GM18502 (cell line): Measurements from ENCODE around the gene SIPA1.

Experiments
- ATAC-seq: cut with Tn5 transposase; IDR thresholded peaks from one replicate; pipeline ENCODE4 v1.9.1; 2021; ENCODE audit warnings: mild to moderate bottlenecking; ENCODE audit not compliant: unreplicated experiment, poor library complexity

The SIPA1 gene

GRCh38 chr11:65641297-65642013, 3.6 kb downstream of the SIPA1 start:
- ATAC-seq = no peak

DNA sequence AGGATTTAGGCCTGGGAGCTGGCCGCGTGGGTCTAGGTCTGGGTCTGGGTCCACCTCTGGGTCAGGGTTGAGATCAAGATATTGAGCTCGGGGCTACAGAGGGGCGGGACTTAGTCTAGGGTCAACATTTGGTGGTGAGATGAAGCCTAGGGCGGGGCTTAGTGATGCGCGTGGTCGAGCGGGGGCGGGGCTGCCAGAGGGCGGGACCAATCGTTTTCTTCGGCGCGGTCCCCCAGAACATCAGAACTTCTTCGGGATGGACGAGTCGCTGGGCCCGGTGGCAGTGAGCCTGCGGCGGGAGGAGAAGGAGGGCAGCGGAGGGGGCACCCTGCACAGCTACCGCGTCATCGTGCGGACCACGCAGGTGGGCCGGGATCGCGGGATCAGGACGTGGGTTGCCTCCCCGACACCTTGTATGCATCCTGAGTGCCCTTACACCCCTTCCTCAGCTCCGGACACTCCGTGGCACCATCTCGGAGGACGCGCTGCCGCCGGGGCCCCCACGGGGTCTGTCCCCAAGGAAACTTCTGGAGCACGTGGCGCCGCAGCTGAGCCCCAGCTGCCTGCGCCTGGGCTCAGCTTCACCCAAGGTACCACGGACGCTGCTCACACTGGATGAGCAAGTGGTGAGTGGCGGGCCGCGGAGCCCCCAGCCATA, 4.2 kb downstream of the SIPA1 start:
- ATAC-seq = no peak

GRCh38 chr11:65643971-65644370, 6.1 kb downstream of the SIPA1 start:
- ATAC-seq = no peak

DNA sequence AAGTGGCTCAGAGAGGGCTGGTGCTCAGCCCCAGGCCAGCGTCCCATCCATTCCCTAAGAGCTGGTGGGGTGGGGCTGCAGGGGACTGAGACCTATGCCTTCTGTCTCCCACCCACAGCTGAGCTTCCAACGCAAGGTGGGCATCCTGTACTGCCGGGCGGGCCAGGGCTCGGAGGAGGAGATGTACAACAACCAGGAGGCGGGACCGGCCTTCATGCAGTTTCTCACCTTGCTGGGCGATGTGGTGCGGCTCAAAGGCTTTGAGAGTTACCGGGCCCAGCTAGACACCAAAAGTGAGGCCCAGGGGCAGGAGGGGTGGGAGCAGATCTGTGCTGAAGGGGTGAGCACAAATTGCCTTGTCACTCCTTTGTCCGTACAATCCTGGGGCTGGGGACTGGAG, 6.9 kb downstream of the SIPA1 start:
- ATAC-seq = no peak

DNA sequence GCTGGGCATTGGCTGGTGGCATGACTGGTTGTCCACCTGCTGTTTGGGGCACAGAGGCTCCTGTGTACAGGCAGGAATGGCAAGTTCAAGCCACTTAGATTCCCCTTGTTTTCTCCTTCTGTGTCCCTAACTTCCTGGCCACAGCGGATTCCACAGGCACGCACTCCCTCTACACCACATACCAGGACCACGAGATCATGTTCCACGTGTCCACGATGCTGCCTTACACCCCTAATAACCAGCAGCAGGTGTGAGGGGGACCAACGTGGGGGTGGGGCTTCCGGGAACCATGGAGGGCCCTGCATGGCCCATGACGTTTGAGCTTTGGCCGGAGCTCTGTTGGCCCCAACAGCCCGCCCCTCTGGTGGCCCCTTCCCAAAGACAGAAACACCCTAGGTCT, 7.8 kb downstream of the SIPA1 start:
- ATAC-seq = no peak

DNA sequence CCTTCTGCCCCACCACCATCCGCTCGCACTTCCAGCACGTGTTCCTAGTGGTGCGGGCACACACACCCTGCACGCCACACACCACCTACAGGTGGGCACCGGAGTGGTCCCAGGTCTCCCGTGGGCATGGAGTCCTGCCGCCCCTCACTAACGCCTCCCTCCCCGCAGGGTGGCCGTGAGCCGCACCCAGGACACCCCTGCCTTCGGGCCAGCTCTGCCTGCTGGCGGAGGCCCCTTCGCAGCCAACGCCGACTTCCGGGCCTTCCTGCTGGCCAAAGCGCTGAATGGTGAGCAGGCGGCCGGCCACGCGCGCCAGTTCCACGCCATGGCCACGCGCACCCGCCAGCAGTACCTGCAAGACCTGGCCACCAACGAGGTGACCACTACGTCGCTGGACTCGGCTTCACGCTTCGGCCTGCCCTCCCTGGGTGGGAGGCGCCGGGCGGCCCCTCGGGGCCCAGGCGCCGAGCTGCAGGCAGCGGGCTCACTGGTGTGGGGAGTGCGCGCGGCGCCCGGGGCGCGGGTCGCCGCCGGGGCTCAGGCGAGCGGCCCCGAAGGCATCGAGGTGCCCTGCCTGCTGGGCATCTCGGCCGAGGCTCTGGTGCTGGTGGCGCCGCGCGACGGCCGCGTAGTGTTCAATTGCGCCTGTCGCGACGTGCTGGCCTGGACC, 8.5 kb downstream of the SIPA1 start:
- ATAC-seq = no peak

DNA sequence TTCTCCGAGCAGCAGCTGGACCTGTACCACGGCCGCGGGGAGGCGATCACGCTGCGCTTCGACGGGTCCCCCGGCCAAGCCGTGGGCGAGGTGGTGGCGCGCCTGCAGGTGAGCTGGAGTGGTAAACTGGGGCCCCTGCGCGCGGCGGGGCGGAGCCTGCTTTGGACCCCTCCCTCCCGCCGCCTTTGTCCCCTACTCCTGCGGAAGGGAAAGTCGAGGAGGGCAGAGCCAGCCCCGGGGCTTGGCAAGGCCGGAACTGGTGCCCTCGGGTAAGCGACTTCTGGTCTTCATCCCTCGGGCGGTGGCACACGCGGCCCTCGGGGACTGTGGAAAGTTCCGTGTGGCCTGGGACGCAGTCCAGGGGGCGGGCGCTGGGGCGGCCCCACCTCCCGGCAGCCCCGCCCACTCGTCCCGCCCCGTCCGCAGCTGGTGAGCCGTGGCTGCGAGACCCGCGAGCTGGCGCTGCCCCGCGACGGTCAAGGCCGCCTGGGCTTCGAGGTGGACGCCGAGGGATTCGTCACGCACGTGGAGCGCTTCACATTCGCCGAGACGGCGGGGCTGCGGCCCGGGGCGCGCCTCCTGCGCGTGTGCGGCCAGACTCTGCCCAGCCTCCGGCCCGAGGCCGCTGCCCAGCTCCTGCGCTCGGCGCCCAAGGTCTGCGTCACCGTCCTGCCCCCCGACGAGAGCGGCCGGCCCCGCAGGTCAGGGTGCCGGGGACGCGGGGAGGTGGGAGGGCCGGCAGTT, 9.2 kb downstream of the SIPA1 start:
- ATAC-seq = no peak

- no peak for ATAC-seq
Observed at GRCh38 chr11:65648997-65649493, 11.1 kb downstream of the SIPA1 start.

- no peak for ATAC-seq
Observed at GRCh38 chr11:65649656-65650546, 12.0 kb downstream of the SIPA1 start.

GRCh38 chr11:65650547-65651338, 12.8 kb downstream of the SIPA1 start:
- ATAC-seq = no peak

GRCh38 chr11:65651339-65651588, 13.4 kb downstream of the SIPA1 start:
- ATAC-seq = no peak

- no peak for ATAC-seq
Observed at GRCh38 chr11:65651589-65652510, 13.9 kb downstream of the SIPA1 start.

GRCh38 chr11:65652511-65653228, 14.8 kb downstream of the SIPA1 start:
- ATAC-seq = peak; percentile 74

DNA sequence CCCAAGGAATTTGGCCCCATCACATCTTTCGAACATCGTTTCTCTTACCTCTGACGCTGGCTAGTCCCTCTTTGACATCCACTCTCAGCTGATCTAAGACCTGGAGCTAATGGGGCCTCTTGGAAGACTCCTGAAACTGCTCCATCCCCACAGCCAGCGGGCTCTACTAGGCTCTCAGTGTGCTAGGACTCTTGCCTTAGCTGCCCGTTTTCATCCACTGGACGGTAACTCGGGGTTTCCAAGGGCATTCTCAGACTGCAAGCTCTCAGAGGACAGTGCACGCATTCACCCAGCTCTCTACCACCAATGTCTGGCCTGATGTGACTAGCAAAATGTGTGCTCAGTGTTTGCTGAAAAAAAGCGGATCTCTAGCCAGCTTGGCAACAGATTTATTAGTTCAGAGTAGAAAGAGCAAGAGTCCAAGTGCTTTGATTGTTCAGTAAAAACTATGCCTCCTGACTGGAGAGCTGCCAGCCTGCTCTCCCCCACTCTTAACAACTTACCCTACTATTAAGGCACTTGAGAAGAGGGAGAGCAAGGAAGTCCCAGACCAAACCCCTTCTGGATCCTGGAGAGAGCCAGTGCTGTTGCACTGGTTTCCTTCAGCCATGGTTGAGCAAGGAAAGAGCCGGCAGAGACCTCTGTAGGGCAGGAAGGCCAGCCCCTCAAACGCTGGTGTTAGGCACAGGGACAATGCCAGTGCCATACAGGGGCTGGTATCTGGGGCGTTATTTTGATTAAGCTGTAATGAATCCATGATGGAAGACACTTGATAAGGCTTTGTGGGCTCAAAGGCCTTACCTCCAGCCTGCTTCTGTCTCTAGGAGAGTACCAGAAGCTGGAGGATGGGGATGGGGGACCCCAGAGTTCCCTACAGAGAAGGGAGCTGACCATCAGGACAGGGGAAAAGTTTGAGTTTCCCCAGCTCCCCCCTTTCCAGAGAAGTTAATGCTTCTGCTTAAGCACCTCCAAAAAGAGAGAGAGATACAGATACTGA, 15.6 kb downstream of the SIPA1 start:
- no peak for ATAC-seq

GRCh38 chr11:65654375-65655349, 16.8 kb downstream of the SIPA1 start:
- ATAC-seq = no peak
